WTC11 (cell line): ENCODE results near the gene EREG.

Experiments used
- CTCF ChIP-seq: fragments of 200-600 bp; IDR thresholded peaks from 2 replicates; pipeline ENCODE4 v1.8.0; 2022; ENCODE audit warnings: antibody characterized with exemption
- NR3C1 ChIP-seq: sonication (generic); formaldehyde crosslinking; conservative IDR thresholded peaks from 2 replicates; pipeline ENCODE4 v1.8.1; 2023; ENCODE audit warnings: low read depth, mild to moderate bottlenecking, missing genetic modification reagents
- TF ChIP-seq, protein P1 (sequence below): sonication (generic); formaldehyde crosslinking; conservative IDR thresholded peaks from 2 replicates; pipeline ENCODE4 v1.8.1; 2022; ENCODE audit warnings: mild to moderate bottlenecking, missing genetic modification reagents

DNA sequence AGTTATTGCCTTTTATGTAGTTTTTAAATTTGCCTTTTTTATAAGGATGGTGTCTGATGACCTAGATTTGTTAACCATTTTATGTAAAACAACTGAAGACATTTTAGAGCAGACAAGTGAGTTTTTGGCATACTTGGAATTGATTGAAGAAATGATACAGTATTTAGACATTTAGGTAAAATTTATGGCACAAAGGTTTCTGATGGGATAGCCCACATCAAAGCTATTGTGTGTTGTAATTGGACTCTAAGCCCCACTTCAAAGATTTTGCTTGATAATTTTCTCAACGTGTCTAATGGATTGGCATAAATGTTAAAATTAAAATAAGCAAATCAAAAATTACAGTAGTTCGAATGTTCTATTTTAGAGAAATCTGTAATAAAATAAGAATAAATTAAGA, 39.1 kb upstream of the EREG start:
- TF ChIP-seq CTCF: no peak
- TF ChIP-seq NR3C1 (CRISPR knock-in tag): no peak
- TF ChIP-seq, protein P1, sequence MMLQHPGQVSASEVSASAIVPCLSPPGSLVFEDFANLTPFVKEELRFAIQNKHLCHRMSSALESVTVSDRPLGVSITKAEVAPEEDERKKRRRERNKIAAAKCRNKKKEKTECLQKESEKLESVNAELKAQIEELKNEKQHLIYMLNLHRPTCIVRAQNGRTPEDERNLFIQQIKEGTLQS (CRISPR knock-in tag): no peak
